ENCODE results near the gene RNU5D-1.
"Not testable (repeated sequence)": the region's sequence is repeated elsewhere in the genome, so short reads cannot be mapped to it uniquely, and the experiment has no call there.

Gene RNU5D-1

GRCh38 chr1:44724955-44725698 lies 5.8 kb downstream of the RNU5D-1 start:
- no peak for DNase-seq

GRCh38 chr1:44724296-44724954 lies 6.5 kb downstream of the RNU5D-1 start:
- no peak for DNase-seq

- peak; percentile 32 for DNase-seq
These were observed 7.3 kb downstream of the RNU5D-1 start for GRCh38 chr1:44723496-44724295.

GRCh38 chr1:44723064-44723463 lies 7.9 kb downstream of the RNU5D-1 start:
- DNase-seq: peak; percentile 23

GRCh38 chr1:44721485-44722361 lies 9.2 kb downstream of the RNU5D-1 start:
- DNase-seq: peak; percentile 85

- DNase-seq: no peak
These were observed 10.7 kb downstream of the RNU5D-1 start for GRCh38 chr1:44720281-44720680.

GRCh38 chr1:44719318-44719717 lies 11.7 kb downstream of the RNU5D-1 start:
- no peak for DNase-seq

GRCh38 chr1:44718091-44718490 lies 12.9 kb downstream of the RNU5D-1 start:
- DNase-seq: no peak

GRCh38 chr1:44717653-44718052 lies 13.3 kb downstream of the RNU5D-1 start:
- no peak for DNase-seq

- no peak for DNase-seq
These were observed 13.8 kb downstream of the RNU5D-1 start for GRCh38 chr1:44717156-44717555.

GRCh38 chr1:44714944-44715571 lies 15.9 kb downstream of the RNU5D-1 start:
- peak; percentile 82 for DNase-seq

- no peak for DNase-seq
These were observed 16.4 kb downstream of the RNU5D-1 start for GRCh38 chr1:44714532-44714931.

GRCh38 chr1:44713321-44713781 lies 17.6 kb downstream of the RNU5D-1 start:
- DNase-seq: no peak

GRCh38 chr1:44707959-44708831 lies 22.8 kb downstream of the RNU5D-1 start:
- DNase-seq: peak; percentile 64

GRCh38 chr1:44707112-44707881 lies 23.7 kb downstream of the RNU5D-1 start:
- no peak for DNase-seq

GRCh38 chr1:44705938-44706337 lies 25.0 kb downstream of the RNU5D-1 start:
- DNase-seq: no peak

GRCh38 chr1:44705470-44705869 lies 25.5 kb downstream of the RNU5D-1 start:
- DNase-seq: no peak

- no peak for DNase-seq
These were observed 29.8 kb downstream of the RNU5D-1 start for GRCh38 chr1:44701141-44701573.

- DNase-seq: no peak
These were observed 30.4 kb downstream of the RNU5D-1 start for GRCh38 chr1:44700573-44700972.

GRCh38 chr1:44699375-44699774 lies 31.6 kb downstream of the RNU5D-1 start:
- DNase-seq: not testable (repeated sequence)

Data from CD4-positive, alpha-beta T cell treated with Interleukin-12 subunit alpha and Interleukin-12 subunit beta, for 1 hour (primary cell).